Measurements from ENCODE around the gene BMP10.

DNA sequence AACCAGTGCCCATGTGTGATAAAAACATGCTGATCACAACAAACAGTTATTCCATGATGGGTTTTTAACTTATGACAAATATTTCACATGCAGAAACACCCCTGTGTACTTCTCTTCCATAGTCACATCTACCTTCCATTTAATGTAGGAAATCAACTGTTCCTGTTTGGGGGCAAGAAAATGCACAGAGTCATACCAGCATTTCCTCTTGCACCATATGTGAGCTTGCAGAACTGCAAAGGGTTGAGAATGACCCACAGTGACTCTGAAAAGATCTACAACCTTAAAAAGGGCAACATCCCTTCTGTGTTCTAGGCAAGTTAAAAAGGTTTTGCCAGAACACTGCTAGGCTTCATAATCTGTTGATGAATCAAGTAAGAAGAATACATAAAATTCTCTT lies 9.9 kb downstream of the BMP10 start:
- TF ChIP-seq, protein P1, sequence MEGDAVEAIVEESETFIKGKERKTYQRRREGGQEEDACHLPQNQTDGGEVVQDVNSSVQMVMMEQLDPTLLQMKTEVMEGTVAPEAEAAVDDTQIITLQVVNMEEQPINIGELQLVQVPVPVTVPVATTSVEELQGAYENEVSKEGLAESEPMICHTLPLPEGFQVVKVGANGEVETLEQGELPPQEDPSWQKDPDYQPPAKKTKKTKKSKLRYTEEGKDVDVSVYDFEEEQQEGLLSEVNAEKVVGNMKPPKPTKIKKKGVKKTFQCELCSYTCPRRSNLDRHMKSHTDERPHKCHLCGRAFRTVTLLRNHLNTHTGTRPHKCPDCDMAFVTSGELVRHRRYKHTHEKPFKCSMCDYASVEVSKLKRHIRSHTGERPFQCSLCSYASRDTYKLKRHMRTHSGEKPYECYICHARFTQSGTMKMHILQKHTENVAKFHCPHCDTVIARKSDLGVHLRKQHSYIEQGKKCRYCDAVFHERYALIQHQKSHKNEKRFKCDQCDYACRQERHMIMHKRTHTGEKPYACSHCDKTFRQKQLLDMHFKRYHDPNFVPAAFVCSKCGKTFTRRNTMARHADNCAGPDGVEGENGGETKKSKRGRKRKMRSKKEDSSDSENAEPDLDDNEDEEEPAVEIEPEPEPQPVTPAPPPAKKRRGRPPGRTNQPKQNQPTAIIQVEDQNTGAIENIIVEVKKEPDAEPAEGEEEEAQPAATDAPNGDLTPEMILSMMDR (IDR thresholded peaks at IDR 0.05): no peak
- no peak for TF ChIP-seq POLR2A (IDR thresholded peaks at IDR 0.05)

All from ovary (tissue), 3 donors.